Subcutaneous adipose tissue (tissue), 4 donors: ENCODE data around the gene CR1L. TPM values are rescaled to one million over a fixed set of nuclear protein-coding genes. Genes with fewer than 3 reads are reported as not detected.

Experiments used
- total RNA-seq, 4 donors: library from RNA; depleted of rRNA; stranded (reverse); fragments of >200 nt; gene quantifications; one replicate each; pipeline ENCODE4 v1.1.0, GENCODE V29; 2016
- TF ChIP-seq, protein P1 (sequence below): fragments of 450-650 bp; IDR thresholded peaks from one replicate; pipeline ENCODE4 v1.5.1; 2016; ENCODE audit warnings: low read depth, mild to moderate bottlenecking, control low read depth, antibody characterized with exemption, moderate library complexity

CR1L gene
- total RNA-seq, 4 donors from 2014 or later, result 0.57 to 1.0 TPM; not detected in 2

- TF ChIP-seq, protein P1, sequence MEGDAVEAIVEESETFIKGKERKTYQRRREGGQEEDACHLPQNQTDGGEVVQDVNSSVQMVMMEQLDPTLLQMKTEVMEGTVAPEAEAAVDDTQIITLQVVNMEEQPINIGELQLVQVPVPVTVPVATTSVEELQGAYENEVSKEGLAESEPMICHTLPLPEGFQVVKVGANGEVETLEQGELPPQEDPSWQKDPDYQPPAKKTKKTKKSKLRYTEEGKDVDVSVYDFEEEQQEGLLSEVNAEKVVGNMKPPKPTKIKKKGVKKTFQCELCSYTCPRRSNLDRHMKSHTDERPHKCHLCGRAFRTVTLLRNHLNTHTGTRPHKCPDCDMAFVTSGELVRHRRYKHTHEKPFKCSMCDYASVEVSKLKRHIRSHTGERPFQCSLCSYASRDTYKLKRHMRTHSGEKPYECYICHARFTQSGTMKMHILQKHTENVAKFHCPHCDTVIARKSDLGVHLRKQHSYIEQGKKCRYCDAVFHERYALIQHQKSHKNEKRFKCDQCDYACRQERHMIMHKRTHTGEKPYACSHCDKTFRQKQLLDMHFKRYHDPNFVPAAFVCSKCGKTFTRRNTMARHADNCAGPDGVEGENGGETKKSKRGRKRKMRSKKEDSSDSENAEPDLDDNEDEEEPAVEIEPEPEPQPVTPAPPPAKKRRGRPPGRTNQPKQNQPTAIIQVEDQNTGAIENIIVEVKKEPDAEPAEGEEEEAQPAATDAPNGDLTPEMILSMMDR, result no peak
Measured at GRCh38 chr1:207740207-207740606, 95.3 kb downstream of the CR1L start.

DNA sequence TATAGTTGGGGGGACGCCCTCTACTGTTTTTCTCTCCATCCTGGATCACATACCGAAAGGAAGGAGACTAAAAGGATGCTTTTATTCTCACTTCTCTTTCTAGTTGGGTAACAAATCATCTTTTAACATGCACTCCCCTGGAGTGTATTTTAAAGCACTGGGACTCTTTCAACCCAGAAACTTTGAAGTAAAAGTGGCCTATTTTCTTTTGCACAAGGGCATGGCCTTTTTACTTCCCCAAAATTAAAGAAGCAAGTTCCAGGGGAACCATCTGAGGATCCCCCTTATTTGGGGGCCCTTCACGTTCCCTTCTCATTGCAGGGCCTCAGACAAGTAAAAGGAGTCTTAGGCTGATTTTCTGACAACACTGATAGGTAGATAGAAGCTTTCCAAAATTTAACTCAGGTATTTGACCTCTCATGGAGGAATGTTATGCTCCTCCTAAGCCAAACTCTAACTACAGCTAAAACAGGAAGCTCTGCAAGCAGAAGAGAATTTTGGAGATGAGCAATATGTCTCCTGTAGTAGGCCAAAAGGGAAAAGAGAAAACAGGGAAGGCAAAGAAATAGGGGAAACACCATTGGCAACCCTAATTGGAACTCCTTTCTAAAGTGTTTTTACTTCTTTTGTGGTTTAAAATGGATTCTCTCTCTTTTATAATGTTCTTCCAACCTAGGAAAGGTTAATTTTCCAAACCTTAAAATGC is 98.1 kb downstream of the CR1L start:
- TF ChIP-seq, protein P1, result no peak

- TF ChIP-seq, protein P1, result no peak
Measured at GRCh38 chr1:207744000-207744534, 99.1 kb downstream of the CR1L start.

DNA sequence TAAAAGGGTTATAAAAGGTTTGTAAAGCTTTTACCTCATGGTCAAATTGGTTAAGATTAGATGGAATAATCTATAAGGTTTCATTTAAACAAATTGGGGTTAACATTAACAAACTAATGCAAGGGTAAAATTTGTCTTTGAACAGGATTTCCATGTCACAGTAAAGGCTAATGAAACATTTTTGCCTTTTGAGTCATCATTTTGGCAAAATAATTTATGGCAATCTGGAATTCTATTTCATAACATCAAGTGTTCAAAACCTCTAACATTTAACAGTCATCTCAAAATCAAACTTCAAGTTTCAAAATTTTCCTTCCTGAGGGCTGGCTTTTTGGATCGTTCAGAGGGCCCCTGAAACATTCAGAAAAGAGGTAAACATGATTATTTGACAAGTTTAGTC is 100.4 kb downstream of the CR1L start:
- TF ChIP-seq, protein P1, result no peak

DNA sequence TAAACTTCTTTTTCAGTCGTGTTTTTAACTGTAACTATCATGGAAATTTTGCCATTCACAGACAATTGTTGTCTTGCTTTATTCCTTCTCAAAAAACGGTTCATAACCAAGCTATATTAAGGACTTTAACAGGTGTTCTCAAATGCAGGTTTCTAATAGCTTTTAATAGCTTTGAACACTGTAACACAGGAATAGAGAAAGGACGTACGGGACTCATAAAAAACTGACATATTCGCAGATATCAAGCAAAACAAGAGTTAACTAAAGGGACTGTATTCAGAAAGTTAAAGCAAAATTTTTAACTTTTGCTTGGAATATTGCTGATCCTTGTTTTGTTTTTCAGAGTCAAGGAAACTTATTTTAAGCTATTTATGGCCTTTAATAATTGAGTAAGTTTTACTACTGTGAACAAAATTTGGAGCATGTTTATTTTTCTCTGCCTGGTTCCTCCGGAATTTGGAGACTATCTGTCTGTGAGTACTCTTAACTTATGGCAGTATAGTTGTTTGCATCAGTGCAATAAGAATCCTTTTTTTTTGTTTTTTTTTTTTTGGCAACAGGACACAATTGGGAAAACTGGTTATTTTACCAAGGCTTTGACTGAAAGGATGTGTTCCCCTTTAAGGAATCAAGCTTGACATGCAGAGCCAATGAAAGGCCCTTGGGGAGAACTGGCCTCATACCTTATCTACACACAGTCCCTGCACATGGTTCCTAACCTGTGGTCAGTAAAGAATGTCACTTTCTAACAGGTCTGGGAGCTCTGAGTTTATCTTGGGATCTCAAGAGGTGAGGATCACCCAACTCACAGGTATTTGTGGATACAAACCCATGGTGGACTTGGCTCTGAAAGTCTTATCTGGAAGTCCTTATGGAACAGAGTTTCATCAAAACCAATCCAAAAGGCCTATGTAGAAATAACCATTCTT is 101.2 kb downstream of the CR1L start:
- TF ChIP-seq, protein P1, result no peak

GRCh38 chr1:207747627-207748492 is 102.9 kb downstream of the CR1L start:
- TF ChIP-seq, protein P1, result no peak
